ENCODE results near the gene CDH13. TPM values are rescaled to one million over a fixed set of nuclear protein-coding genes. Genes with fewer than 3 reads are reported as not detected.

CDH13 gene
- total RNA-seq, 1 donor from 2014 or later: 45.1 TPM

- no peak for DNase-seq (ENCODE audit: low spot score)
- H3K36me3 Mint-ChIP-seq (ENCODE audit: low read depth): no peaks in the 10 kb centered on the region
- no peaks in the 10 kb centered on the region for H3K27me3 Mint-ChIP-seq (ENCODE audit: low read depth)
- H3K4me3 Mint-ChIP-seq (ENCODE audit: unreplicated experiment): no peak overlapping the region
- H3K27ac Mint-ChIP-seq (ENCODE audit: unreplicated experiment): no peak overlapping the region
- H3K9me3 Mint-ChIP-seq (ENCODE audit: low read depth): no peaks in the 10 kb centered on the region
- H3K4me1 Mint-ChIP-seq (ENCODE audit: low read depth): peaks cover 4% of the 10 kb centered on the region
- TF ChIP-seq, protein P1, sequence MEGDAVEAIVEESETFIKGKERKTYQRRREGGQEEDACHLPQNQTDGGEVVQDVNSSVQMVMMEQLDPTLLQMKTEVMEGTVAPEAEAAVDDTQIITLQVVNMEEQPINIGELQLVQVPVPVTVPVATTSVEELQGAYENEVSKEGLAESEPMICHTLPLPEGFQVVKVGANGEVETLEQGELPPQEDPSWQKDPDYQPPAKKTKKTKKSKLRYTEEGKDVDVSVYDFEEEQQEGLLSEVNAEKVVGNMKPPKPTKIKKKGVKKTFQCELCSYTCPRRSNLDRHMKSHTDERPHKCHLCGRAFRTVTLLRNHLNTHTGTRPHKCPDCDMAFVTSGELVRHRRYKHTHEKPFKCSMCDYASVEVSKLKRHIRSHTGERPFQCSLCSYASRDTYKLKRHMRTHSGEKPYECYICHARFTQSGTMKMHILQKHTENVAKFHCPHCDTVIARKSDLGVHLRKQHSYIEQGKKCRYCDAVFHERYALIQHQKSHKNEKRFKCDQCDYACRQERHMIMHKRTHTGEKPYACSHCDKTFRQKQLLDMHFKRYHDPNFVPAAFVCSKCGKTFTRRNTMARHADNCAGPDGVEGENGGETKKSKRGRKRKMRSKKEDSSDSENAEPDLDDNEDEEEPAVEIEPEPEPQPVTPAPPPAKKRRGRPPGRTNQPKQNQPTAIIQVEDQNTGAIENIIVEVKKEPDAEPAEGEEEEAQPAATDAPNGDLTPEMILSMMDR (IDR thresholded peaks at IDR 0.05): no peak
Observed at GRCh38 chr16:82882982-82883835, 256.4 kb downstream of the CDH13 start.

DNA sequence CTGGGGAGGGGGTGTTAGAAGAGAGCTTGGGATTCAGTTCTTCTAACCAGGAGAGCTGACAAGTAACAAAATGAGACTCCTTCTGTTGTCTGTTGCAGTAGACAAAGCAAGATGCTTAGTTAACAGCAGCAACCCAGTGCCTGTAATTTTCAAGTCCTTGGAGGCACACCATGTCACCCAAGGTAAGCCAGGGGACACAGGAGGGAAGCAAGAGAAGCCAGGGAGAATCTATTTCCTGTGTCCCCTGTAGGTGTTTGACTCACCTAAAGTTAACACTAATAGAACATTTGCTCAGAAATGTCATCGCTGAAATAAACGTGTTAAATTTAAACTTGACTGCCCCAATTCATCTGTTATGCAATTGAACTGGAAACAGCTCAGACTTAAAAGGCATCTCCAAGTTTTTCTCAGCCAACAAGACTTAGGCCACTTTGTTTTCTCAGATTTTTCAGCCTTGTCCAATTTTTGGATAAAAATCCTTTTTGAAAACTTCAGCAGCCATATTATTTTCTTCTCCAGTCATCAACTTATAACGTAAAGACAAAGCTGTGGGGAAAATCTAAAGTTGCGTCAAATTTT, 257.6 kb downstream of the CDH13 start:
- Mint-ChIP-seq H3K9me3 (ENCODE audit: low read depth) (no peaks in the 10 kb centered on the region), H3K4me3 (ENCODE audit: unreplicated experiment) (no peak overlapping the region), H3K4me1 (ENCODE audit: low read depth) (peaks cover 6% of the 10 kb centered on the region), H3K27me3 (ENCODE audit: low read depth) (no peaks in the 10 kb centered on the region), H3K36me3 (ENCODE audit: low read depth) (no peaks in the 10 kb centered on the region), H3K27ac (ENCODE audit: unreplicated experiment) (no peak overlapping the region)
- TF ChIP-seq, protein P1 (IDR thresholded peaks at IDR 0.05): no peak
- DNase-seq (ENCODE audit: low spot score): no peak

DNA sequence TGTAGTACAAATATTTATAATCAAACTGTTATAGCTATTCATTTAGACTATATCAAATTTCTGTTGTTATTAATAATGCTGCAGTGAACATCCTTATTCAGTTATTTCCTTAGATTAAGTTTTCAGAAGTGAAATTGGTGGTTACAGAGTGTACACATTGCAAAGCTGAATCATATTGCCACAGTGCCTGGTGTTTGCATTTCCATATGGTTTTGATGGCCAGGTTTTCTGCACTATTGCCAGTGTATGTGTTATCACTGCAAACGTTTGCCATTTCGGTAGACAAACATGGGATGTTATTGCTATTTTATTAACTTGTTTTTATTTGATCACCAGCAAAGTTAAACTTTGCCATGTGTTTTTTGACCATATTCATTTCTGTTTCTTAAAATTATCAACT, 259.4 kb downstream of the CDH13 start:
- Mint-ChIP-seq H3K9me3 (ENCODE audit: low read depth) (no peaks in the 10 kb centered on the region), H3K27ac (ENCODE audit: unreplicated experiment) (no peak overlapping the region), H3K36me3 (ENCODE audit: low read depth) (no peaks in the 10 kb centered on the region), H3K27me3 (ENCODE audit: low read depth) (no peaks in the 10 kb centered on the region), H3K4me3 (ENCODE audit: unreplicated experiment) (no peak overlapping the region), H3K4me1 (ENCODE audit: low read depth) (peaks cover 6% of the 10 kb centered on the region)
- TF ChIP-seq, protein P1 (IDR thresholded peaks at IDR 0.05): no peak
- DNase-seq (ENCODE audit: low spot score): no peak

GRCh38 chr16:82888591-82889001, 261.8 kb downstream of the CDH13 start:
- no peaks in the 10 kb centered on the region for H3K27me3 Mint-ChIP-seq (ENCODE audit: low read depth)
- peaks cover 15% of the 10 kb centered on the region for H3K4me1 Mint-ChIP-seq (ENCODE audit: low read depth)
- no peak overlapping the region for H3K27ac Mint-ChIP-seq (ENCODE audit: unreplicated experiment)
- H3K36me3 Mint-ChIP-seq (ENCODE audit: low read depth): no peaks in the 10 kb centered on the region
- no peak overlapping the region for H3K4me3 Mint-ChIP-seq (ENCODE audit: unreplicated experiment)
- no peaks in the 10 kb centered on the region for H3K9me3 Mint-ChIP-seq (ENCODE audit: low read depth)
- TF ChIP-seq, protein P1 (IDR thresholded peaks at IDR 0.05): no peak
- DNase-seq (ENCODE audit: low spot score): no peak

DNA sequence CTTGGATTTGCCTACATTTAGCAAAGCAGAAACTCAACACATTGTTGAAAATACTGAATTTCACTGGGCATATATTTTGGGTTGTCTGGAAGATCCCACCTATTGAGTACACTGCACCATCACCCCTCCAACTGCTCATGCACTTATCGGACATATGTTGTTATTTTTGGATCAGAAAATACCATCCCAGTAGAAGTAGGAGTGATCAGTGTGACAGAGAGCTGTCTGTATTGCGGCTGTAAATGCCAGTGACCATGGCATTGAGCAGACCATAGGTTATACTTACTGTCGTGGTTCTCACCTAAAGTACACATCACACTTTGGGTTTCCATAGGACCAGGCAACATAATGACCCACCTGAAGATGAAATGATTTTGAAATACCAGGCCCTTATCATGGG, 264.7 kb downstream of the CDH13 start:
- Mint-ChIP-seq H3K27me3 (ENCODE audit: low read depth) (no peaks in the 10 kb centered on the region), H3K4me3 (ENCODE audit: unreplicated experiment) (no peak overlapping the region), H3K36me3 (ENCODE audit: low read depth) (no peaks in the 10 kb centered on the region), H3K4me1 (ENCODE audit: low read depth) (peaks cover 15% of the 10 kb centered on the region), H3K27ac (ENCODE audit: unreplicated experiment) (no peak overlapping the region), H3K9me3 (ENCODE audit: low read depth) (no peaks in the 10 kb centered on the region)
- DNase-seq (ENCODE audit: low spot score): no peak
- TF ChIP-seq, protein P1 (IDR thresholded peaks at IDR 0.05): no peak
